ENCODE data around the gene CASZ1.
A peak's percentile ranks its signal among the peaks of the same experiment; 100 is the strongest.

Gene CASZ1

DNA sequence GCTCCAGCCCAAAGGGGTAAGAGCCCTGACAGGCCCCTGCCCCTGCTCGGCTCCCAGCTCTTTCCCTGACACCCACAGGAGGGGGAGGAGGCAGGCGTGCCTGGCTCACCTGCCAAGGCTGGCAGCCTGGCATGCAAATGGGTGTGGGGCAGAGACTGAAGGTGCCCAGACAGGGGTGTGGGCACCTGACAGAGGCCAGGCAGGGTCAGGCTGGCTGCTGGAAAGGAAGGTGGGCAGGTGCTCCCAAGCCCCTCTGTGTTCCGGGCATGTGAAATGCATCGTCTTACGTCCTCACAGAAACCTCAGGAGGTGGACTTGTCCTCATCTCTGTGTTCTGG is 19.4 kb upstream of the CASZ1 start:
- no peak for TF ChIP-seq ZNF274 (IDR thresholded peaks at IDR 0.05; ENCODE audit: low read depth, low read length)
- H3K4me3 ChIP-seq (ENCODE audit: low read length) = no peak overlapping the region

DNA sequence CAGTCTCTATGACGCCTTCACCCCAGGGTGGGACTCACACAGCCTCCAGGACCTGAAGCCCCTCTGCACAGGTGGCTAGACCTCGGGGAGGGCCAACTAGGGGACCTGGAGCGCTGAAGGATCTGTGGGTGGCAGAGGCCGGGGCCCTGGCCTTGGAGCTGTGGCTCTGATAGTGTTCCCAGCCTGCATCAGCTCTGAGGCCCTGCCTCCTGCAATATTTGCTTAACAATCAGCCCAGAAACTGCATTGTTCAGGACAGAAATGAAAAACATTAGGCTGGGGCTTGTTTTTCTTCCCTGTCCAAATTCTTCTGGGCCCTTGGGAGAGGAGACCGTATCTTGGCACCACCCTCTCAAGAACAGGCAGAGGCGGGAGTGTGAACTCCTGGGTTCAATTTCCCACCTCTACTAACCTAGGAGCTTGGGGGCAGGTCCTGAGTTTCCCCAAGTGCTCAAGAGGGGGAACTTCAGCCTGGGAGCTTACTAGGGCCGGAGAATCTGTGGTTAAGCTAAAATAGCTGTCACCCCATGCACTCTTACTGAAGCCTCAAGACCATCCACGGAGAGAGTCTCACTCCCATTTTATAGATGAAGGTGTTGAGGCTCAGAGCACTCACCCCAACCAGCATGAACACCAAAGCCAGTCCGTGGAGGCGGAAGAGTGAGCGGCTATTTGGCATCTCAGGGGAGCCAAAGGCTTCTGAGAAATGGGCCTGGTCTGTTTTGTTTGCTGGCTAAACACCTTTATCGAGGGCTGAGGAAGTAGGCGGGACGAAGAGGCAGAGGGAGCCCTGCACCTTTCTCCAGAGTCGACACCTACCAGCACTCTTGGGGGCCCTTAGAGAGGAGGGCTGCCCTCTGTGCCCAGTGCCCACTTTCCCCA is 18.8 kb upstream of the CASZ1 start:
- no peak for TF ChIP-seq ZNF274 (IDR thresholded peaks at IDR 0.05; ENCODE audit: low read depth, low read length)
- no peak overlapping the region for H3K4me3 ChIP-seq (ENCODE audit: low read length)

DNA sequence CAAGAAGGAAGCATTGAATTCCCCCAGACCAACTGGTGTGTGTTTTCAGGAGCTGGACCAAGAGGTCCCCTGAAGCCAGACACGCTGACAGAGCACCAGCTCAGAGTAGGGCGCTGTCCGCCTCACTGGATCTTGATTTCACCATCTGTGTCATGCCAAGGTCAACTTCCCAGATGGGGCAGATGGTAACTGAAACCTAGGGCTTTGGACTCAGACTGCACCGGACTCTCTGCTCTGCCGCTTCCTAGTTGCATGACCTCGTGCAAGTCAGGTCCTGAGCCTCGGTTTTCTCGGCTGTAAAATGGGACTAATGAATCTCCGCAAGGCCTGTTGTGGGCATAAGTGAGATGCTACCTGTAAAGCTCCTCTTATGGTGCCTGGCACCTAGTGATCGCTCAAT is 17.9 kb upstream of the CASZ1 start:
- H3K4me3 ChIP-seq (ENCODE audit: low read length) = no peak overlapping the region
- TF ChIP-seq ZNF274 (IDR thresholded peaks at IDR 0.05; ENCODE audit: low read depth, low read length) = no peak

GRCh38 chr1:10813799-10814198 is 17.4 kb upstream of the CASZ1 start:
- no peak for TF ChIP-seq ZNF274 (IDR thresholded peaks at IDR 0.05; ENCODE audit: low read depth, low read length)
- H3K4me3 ChIP-seq (ENCODE audit: low read length) = no peak overlapping the region

- no peak for TF ChIP-seq ZNF274 (IDR thresholded peaks at IDR 0.05; ENCODE audit: low read depth, low read length)
- H3K4me3 ChIP-seq (ENCODE audit: low read length) = no peak overlapping the region
Measured at GRCh38 chr1:10812387-10812915, 16.0 kb upstream of the CASZ1 start.

DNA sequence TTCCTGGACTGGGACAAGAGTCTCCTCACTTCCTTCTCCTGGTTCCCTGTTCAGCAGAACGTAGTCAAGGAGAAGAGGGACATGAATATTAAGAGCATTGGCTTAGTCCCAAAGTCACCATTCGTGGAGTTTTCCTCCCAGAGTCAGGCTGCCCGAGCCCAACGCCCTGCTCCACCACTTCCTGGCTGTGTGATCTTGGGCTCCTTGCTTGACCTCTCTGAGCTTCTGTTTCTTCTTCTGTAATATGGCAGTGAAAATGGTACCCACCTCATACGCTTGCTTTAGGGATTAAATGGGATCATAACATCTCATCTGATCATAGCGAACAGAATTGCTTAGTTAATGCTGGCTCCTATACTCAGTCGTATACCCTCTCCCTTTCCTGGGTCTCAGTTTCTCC is 12.0 kb upstream of the CASZ1 start:
- no peak overlapping the region for H3K4me3 ChIP-seq (ENCODE audit: low read length)
- no peak for TF ChIP-seq ZNF274 (IDR thresholded peaks at IDR 0.05; ENCODE audit: low read depth, low read length)

GRCh38 chr1:10806966-10807365 is 10.5 kb upstream of the CASZ1 start:
- TF ChIP-seq ZNF274 (IDR thresholded peaks at IDR 0.05; ENCODE audit: low read depth, low read length) = no peak
- H3K4me3 ChIP-seq (ENCODE audit: low read length) = no peak overlapping the region

GRCh38 chr1:10803971-10804820 is 7.8 kb upstream of the CASZ1 start:
- H3K4me3 ChIP-seq (ENCODE audit: low read length) = no peak overlapping the region
- TF ChIP-seq ZNF274 (IDR thresholded peaks at IDR 0.05; ENCODE audit: low read depth, low read length) = no peak

- no peak overlapping the region for H3K4me3 ChIP-seq (ENCODE audit: low read length)
- TF ChIP-seq ZNF274 (IDR thresholded peaks at IDR 0.05; ENCODE audit: low read depth, low read length) = no peak
Measured at GRCh38 chr1:10802944-10803715, 6.7 kb upstream of the CASZ1 start.

DNA sequence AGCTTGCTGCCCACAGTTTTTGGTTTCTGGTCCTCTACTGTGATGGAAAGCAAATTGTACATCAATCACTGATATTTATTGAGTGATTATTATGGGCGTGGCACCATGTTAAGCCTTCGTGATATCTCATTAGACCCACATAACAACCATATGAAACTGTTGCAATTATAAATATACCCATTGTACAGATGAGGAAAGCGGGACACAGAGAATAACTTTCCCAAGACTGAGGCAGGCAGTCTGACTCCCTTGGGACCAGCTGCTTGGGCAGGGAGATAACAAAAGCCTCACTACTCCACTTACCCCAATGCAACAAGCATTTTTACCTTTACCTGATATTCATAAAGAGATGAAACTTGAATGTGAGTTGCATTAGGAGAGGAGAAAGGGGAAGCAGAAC is 4.3 kb upstream of the CASZ1 start:
- no peak overlapping the region for H3K4me3 ChIP-seq (ENCODE audit: low read length)
- TF ChIP-seq ZNF274 (IDR thresholded peaks at IDR 0.05; ENCODE audit: low read depth, low read length) = no peak

- no peak for TF ChIP-seq ZNF274 (IDR thresholded peaks at IDR 0.05; ENCODE audit: low read depth, low read length)
- no peak overlapping the region for H3K4me3 ChIP-seq (ENCODE audit: low read length)
Measured at GRCh38 chr1:10799726-10800125, 3.3 kb upstream of the CASZ1 start.

DNA sequence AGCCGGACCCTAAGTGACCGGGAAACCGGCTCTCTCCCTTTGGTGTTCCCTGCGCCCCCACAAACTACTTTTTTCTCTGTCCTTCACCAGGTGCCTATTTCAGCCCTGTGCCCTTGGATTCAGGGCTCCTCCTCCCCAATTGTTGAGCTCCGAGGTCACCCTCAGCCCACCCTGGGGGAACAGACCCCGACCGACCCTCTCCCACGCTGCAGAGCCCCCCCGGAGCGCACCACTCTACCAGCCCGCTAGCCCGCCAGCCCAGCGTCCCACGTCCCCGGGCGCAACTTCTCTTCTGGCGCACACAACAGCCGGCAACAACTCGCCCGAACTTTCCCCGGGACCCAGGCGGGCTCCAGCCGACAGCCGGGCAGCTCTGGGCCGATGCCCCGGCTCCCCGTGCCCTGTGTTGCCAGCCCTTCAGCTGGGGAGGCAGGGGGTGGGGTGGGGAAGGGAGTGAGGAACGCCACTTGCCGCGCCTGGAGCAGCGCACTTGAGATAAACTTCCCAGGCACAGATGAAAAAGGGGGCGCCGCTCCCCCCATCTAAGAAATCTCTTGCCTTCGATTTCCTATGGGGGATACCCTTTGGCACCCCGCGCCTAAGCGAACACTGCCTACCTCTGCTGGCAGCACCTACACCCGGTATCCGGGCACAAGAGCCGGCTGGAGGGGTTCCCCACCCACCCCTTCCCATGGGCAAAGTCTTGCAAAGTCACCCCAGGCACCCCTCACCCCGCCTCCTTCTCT is 997 bp downstream of the CASZ1 start:
- peak overlapping the region; percentile 20; the same call in 1 of the 2 replicates for H3K4me3 ChIP-seq (ENCODE audit: low read length)
- TF ChIP-seq ZNF274 (IDR thresholded peaks at IDR 0.05; ENCODE audit: low read depth, low read length) = no peak

DNA sequence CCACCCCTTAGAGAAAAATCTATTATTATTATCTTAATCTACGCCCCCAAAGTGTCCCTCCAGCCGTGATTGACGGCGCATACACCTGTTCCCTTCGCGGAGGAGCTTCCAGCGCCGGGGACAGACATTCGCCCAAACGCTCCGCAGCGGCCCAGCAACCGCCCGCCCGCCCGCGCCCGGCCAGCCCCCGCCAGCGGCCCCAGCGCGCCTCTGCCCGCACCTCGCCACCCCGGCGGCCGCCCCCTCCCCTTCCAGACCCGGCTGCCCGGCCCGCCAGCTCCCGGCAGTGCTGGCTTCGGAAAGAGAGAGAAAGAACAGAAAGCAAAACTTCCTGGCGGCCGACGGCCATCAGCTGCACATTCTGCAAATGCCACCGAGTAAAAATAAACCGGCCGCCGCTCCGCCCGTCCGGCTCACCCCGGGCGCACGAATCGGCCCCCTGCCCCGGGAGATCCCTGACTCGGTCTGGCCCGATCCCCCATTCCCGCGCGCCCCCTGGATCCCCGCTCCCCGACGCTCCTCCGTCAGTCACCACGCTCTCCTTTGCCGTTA is 1.6 kb downstream of the CASZ1 start:
- TF ChIP-seq ZNF274 (IDR thresholded peaks at IDR 0.05; ENCODE audit: low read depth, low read length) = no peak
- H3K4me3 ChIP-seq (ENCODE audit: low read length) = peak overlapping the region; percentile 20; the same call in 1 of the 2 replicates
